Right ventricle myocardium inferior (tissue), 1 donor: Measurements from ENCODE around the gene HVCN1. TPM values are rescaled to one million over a fixed set of nuclear protein-coding genes. Genes with fewer than 3 reads are reported as not detected.
A peak's percentile ranks its signal among the peaks of the same experiment; 100 is the strongest.
"Not testable (repeated sequence)": the region's sequence is repeated elsewhere in the genome, so short reads cannot be mapped to it uniquely, and the experiment has no call there.

Experiments
- ATAC-seq: fragments of 200-7000 bp; cut with Tn5 transposase; one replicate; pipeline ENCODE4 v1.9.1; 2020; ENCODE audit warnings: mild to moderate bottlenecking, moderate library complexity
- DNase-seq: peaks from one replicate; pipeline ENCODE4 v3.0.0; 2021; ENCODE audit errors: missing footprints
- intact Hi-C: fragments of 100-400 bp; cut with DNase I; formaldehyde crosslinking; loops from one replicate; pipeline ENCODE4 v1.11.0; 2022
- total RNA-seq: library from RNA; stranded (reverse); fragmentation: NEBNext Ultra II Directional; extraction: Animal tissue kit (Norgen Biotek cat#: 25700); gene quantifications from one replicate; pipeline ENCODE4 v1.2.1, GENCODE V29; 2021
- donor health status: DM: no; HTN: yes; CAD: no; lungs with severe emphysema.

HVCN1 gene
- total RNA-seq, 1 donor from 2014 or later: 11.8 TPM

- intact Hi-C loops: no loop called here
- DNase-seq (no peak), ATAC-seq (peak; percentile 73)
Measured at GRCh38 chr12:110677206-110677911, 11.6 kb downstream of the HVCN1 start.

- no peak for ATAC-seq
Measured at GRCh38 chr12:110676171-110676570, 12.7 kb downstream of the HVCN1 start.

GRCh38 chr12:110670161-110670701 lies 18.7 kb downstream of the HVCN1 start:
- no peak for DNase-seq
- intact Hi-C loops: no loop called here
- ATAC-seq: no peak

More at GRCh38 chr12:110676171-110676570, 12.7 kb downstream of the HVCN1 start:
- intact Hi-C loops: no loop called here
- no peak for DNase-seq

GRCh38 chr12:110669193-110669502 lies 19.8 kb downstream of the HVCN1 start:
- DNase-seq (no peak), ATAC-seq (no peak)
- intact Hi-C loops: no loop called here

- DNase-seq (no peak), ATAC-seq (no peak)
Measured at GRCh38 chr12:110668480-110669192, 20.3 kb downstream of the HVCN1 start.

GRCh38 chr12:110667671-110668070 lies 21.2 kb downstream of the HVCN1 start:
- ATAC-seq (no peak), DNase-seq (no peak)
- intact Hi-C loops: no loop called here

More at GRCh38 chr12:110668480-110669192, 20.3 kb downstream of the HVCN1 start:
- intact Hi-C loops: no loop called here

- ATAC-seq (no peak), DNase-seq (no peak)
- intact Hi-C loops: no loop called here
Measured at GRCh38 chr12:110666892-110667291, 22.0 kb downstream of the HVCN1 start.

- intact Hi-C loops: loop anchor here (1.0 kb wide), 1 partner anchor 10 kb away; no protein-coding TSS in a partner anchor
- ATAC-seq (peak; percentile 24), DNase-seq (no peak)
Measured at GRCh38 chr12:110661337-110661972, 27.5 kb downstream of the HVCN1 start.

- ATAC-seq (no peak), DNase-seq (no peak)
- intact Hi-C loops: no loop called here
Measured at GRCh38 chr12:110658878-110659277, 30.0 kb downstream of the HVCN1 start.

- ATAC-seq (peak; percentile 16), DNase-seq (no peak)
- intact Hi-C loops: no loop called here
Measured at GRCh38 chr12:110658242-110658641, 30.7 kb downstream of the HVCN1 start.

GRCh38 chr12:110657747-110658146 lies 31.2 kb downstream of the HVCN1 start:
- no peak for DNase-seq
- intact Hi-C loops: no loop called here
- peak; percentile 62 for ATAC-seq

- DNase-seq: no peak
- ATAC-seq: no peak
- intact Hi-C loops: no loop called here
Measured at GRCh38 chr12:110656071-110656655, 32.8 kb downstream of the HVCN1 start.

- intact Hi-C loops, ATAC-seq, DNase-seq: not testable (repeated sequence)
Measured at GRCh38 chr12:110654238-110654637, 34.7 kb downstream of the HVCN1 start.

- DNase-seq: no peak
- ATAC-seq: no peak
- intact Hi-C loops: loop anchor here (5.0 kb wide), 1 partner anchor 33 kb away; no protein-coding TSS in a partner anchor
Measured at GRCh38 chr12:110649341-110649847, 39.5 kb downstream of the HVCN1 start.

- no peak for DNase-seq
- no peak for ATAC-seq
- intact Hi-C loops: loop anchor here (5.0 kb wide), 1 partner anchor 35 kb away; no protein-coding TSS in a partner anchor
Measured at GRCh38 chr12:110647631-110648040, 41.3 kb downstream of the HVCN1 start.

- intact Hi-C loops: loop anchor here (2.0 to 5.0 kb wide), 2 partner anchors 27 to 101 kb away; partner anchors contain the start of genes PPP1CC and TCTN1
- DNase-seq (no peak), ATAC-seq (peak; percentile 21)
Measured at GRCh38 chr12:110641521-110641920, 47.4 kb downstream of the HVCN1 start.

- intact Hi-C loops: loop anchor here (2.0 to 5.0 kb wide), 2 partner anchors 26 to 102 kb away; partner anchors contain the start of genes PPP1CC and TCTN1
- DNase-seq: peak; percentile 81
- ATAC-seq: peak; percentile 93
Measured at GRCh38 chr12:110640275-110641025, 48.5 kb downstream of the HVCN1 start.
